Measurements from ENCODE around the gene CHD6.

GRCh38 chr20:41604002-41604401 is 14.2 kb downstream of the CHD6 start:
- TF ChIP-seq POLR2A (IDR thresholded peaks at IDR 0.05) (no peak), POLR2AphosphoS5 (IDR thresholded peaks at IDR 0.05) (no peak)

Measured in sigmoid colon (tissue), 4 donors.